GM10847 (cell line): ENCODE results near the gene FCN1.

Source experiments
- POLR2A ChIP-seq: IDR thresholded peaks from 2 replicates; pipeline ENCODE4 v1.6.1; 2011; ENCODE audit not compliant: insufficient read length; ENCODE audit errors: extremely low read depth

The FCN1 gene

GRCh38 chr9:134915046-134915985, 2.4 kb downstream of the FCN1 start:
- TF ChIP-seq POLR2A, result no peak

GRCh38 chr9:134914501-134914834, 3.2 kb downstream of the FCN1 start:
- no peak for TF ChIP-seq POLR2A

GRCh38 chr9:134913713-134914500, 3.8 kb downstream of the FCN1 start:
- no peak for TF ChIP-seq POLR2A

- TF ChIP-seq POLR2A, result no peak
Observed at GRCh38 chr9:134913041-134913712, 4.5 kb downstream of the FCN1 start.

GRCh38 chr9:134912126-134912840, 5.4 kb downstream of the FCN1 start:
- no peak for TF ChIP-seq POLR2A

GRCh38 chr9:134909511-134910481, 7.9 kb downstream of the FCN1 start:
- TF ChIP-seq POLR2A, result no peak

- no peak for TF ChIP-seq POLR2A
Observed at GRCh38 chr9:134908524-134909309, 9.0 kb downstream of the FCN1 start.

- no peak for TF ChIP-seq POLR2A
Observed at GRCh38 chr9:134902936-134903335, 14.8 kb downstream of the FCN1 start.

GRCh38 chr9:134899818-134900217, 17.9 kb downstream of the FCN1 start:
- TF ChIP-seq POLR2A, result no peak

- no peak for TF ChIP-seq POLR2A
Observed at GRCh38 chr9:134899168-134899567, 18.5 kb downstream of the FCN1 start.

- no peak for TF ChIP-seq POLR2A
Observed at GRCh38 chr9:134898319-134898718, 19.4 kb downstream of the FCN1 start.

- no peak for TF ChIP-seq POLR2A
Observed at GRCh38 chr9:134897584-134898170, 20.0 kb downstream of the FCN1 start.

GRCh38 chr9:134896834-134897583, 20.7 kb downstream of the FCN1 start:
- no peak for TF ChIP-seq POLR2A
